ENCODE data around the gene CASZ1.

CASZ1 gene

GRCh38 chr1:10659646-10660540 is 136.6 kb downstream of the CASZ1 start:
- Histone ChIP-seq H3K4me3 (ENCODE audit: low read depth in 1 of 5, low read length in 5 of 5) (no peak overlapping the region), H3K9ac (ENCODE audit: low read length in 5 of 5) (no peak overlapping the region), H3K27ac (ENCODE audit: low read depth, low read length) (no peak overlapping the region), H3K9me3 (ENCODE audit: control insufficient read depth in 5 of 5, low read length in 5 of 5) (no peaks in the 10 kb centered on the region), H3K4me1 (ENCODE audit: control insufficient read depth in 5 of 5, insufficient read depth in 5 of 5, low read length in 5 of 5) (peaks cover 0 to 19% (median 17%) of the 10 kb centered on the region in 5 donors), H3K36me3 (ENCODE audit: control insufficient read depth in 5 of 5, insufficient read depth in 5 of 5, low read length in 5 of 5) (peaks cover 0 to 23% (median 13%) of the 10 kb centered on the region in 5 donors), H3K27me3 (ENCODE audit: control insufficient read depth in 5 of 5, insufficient read depth in 4 of 5, low read length in 5 of 5) (peaks cover 0 to 4% (median 0%) of the 10 kb centered on the region in 5 donors)

- Histone ChIP-seq H3K4me3 (ENCODE audit: low read depth in 1 of 5, low read length in 5 of 5) (no peak overlapping the region), H3K9ac (ENCODE audit: low read length in 5 of 5) (no peak overlapping the region), H3K4me1 (ENCODE audit: control insufficient read depth in 5 of 5, insufficient read depth in 5 of 5, low read length in 5 of 5) (peaks cover 0 to 14% (median 13%) of the 10 kb centered on the region in 5 donors), H3K27ac (ENCODE audit: low read depth, low read length) (no peak overlapping the region), H3K27me3 (ENCODE audit: control insufficient read depth in 5 of 5, insufficient read depth in 4 of 5, low read length in 5 of 5) (peaks cover 0 to 4% (median 0%) of the 10 kb centered on the region in 5 donors), H3K9me3 (ENCODE audit: control insufficient read depth in 5 of 5, low read length in 5 of 5) (no peaks in the 10 kb centered on the region), H3K36me3 (ENCODE audit: control insufficient read depth in 5 of 5, insufficient read depth in 5 of 5, low read length in 5 of 5) (peaks cover 0 to 21% (median 17%) of the 10 kb centered on the region in 5 donors)
Measured at GRCh38 chr1:10659218-10659617, 137.2 kb downstream of the CASZ1 start.

GRCh38 chr1:10658396-10659066 is 137.9 kb downstream of the CASZ1 start:
- Histone ChIP-seq H3K27ac (ENCODE audit: low read depth, low read length) (no peak overlapping the region), H3K4me1 (ENCODE audit: control insufficient read depth in 5 of 5, insufficient read depth in 5 of 5, low read length in 5 of 5) (peaks cover 0 to 7% (median 6%) of the 10 kb centered on the region in 5 donors), H3K36me3 (ENCODE audit: control insufficient read depth in 5 of 5, insufficient read depth in 5 of 5, low read length in 5 of 5) (peaks cover 0 to 28% (median 22%) of the 10 kb centered on the region in 5 donors), H3K9ac (ENCODE audit: low read length in 5 of 5) (no peak overlapping the region), H3K4me3 (ENCODE audit: low read depth in 1 of 5, low read length in 5 of 5) (no peak overlapping the region), H3K9me3 (ENCODE audit: control insufficient read depth in 5 of 5, low read length in 5 of 5) (no peaks in the 10 kb centered on the region), H3K27me3 (ENCODE audit: control insufficient read depth in 5 of 5, insufficient read depth in 4 of 5, low read length in 5 of 5) (peaks cover 0 to 4% (median 0%) of the 10 kb centered on the region in 5 donors)

GRCh38 chr1:10657088-10657847 is 139.2 kb downstream of the CASZ1 start:
- Histone ChIP-seq H3K9ac (ENCODE audit: low read length in 5 of 5) (no peak overlapping the region), H3K9me3 (ENCODE audit: control insufficient read depth in 5 of 5, low read length in 5 of 5) (no peaks in the 10 kb centered on the region), H3K27ac (ENCODE audit: low read depth, low read length) (no peak overlapping the region), H3K4me1 (ENCODE audit: control insufficient read depth in 5 of 5, insufficient read depth in 5 of 5, low read length in 5 of 5) (no peaks in the 10 kb centered on the region), H3K4me3 (ENCODE audit: low read depth in 1 of 5, low read length in 5 of 5) (no peak overlapping the region), H3K36me3 (ENCODE audit: control insufficient read depth in 5 of 5, insufficient read depth in 5 of 5, low read length in 5 of 5) (peaks cover 0 to 33% (median 25%) of the 10 kb centered on the region in 5 donors), H3K27me3 (ENCODE audit: control insufficient read depth in 5 of 5, insufficient read depth in 4 of 5, low read length in 5 of 5) (peaks cover 0 to 4% (median 0%) of the 10 kb centered on the region in 5 donors)

GRCh38 chr1:10656431-10656830 is 140.0 kb downstream of the CASZ1 start:
- Histone ChIP-seq H3K9me3 (ENCODE audit: control insufficient read depth in 5 of 5, low read length in 5 of 5) (no peaks in the 10 kb centered on the region), H3K9ac (ENCODE audit: low read length in 5 of 5) (no peak overlapping the region), H3K4me3 (ENCODE audit: low read depth in 1 of 5, low read length in 5 of 5) (no peak overlapping the region), H3K27ac (ENCODE audit: low read depth, low read length) (no peak overlapping the region), H3K36me3 (ENCODE audit: control insufficient read depth in 5 of 5, insufficient read depth in 5 of 5, low read length in 5 of 5) (peaks cover 0 to 33% (median 25%) of the 10 kb centered on the region in 5 donors), H3K4me1 (ENCODE audit: control insufficient read depth in 5 of 5, insufficient read depth in 5 of 5, low read length in 5 of 5) (peaks cover 0 to 2% (median 1%) of the 10 kb centered on the region in 5 donors), H3K27me3 (ENCODE audit: control insufficient read depth in 5 of 5, insufficient read depth in 4 of 5, low read length in 5 of 5) (peaks cover 0 to 4% (median 0%) of the 10 kb centered on the region in 5 donors)

- no peaks in the 10 kb centered on the region for H3K9me3 ChIP-seq (ENCODE audit: control insufficient read depth in 5 of 5, low read length in 5 of 5)
- H3K27me3 ChIP-seq (ENCODE audit: control insufficient read depth in 5 of 5, insufficient read depth in 4 of 5, low read length in 5 of 5) = peaks cover 0 to 4% (median 0%) of the 10 kb centered on the region in 5 donors
- H3K36me3 ChIP-seq (ENCODE audit: control insufficient read depth in 5 of 5, insufficient read depth in 5 of 5, low read length in 5 of 5) = peaks cover 0 to 30% (median 25%) of the 10 kb centered on the region in 5 donors
- H3K9ac ChIP-seq (ENCODE audit: low read length in 5 of 5) = no peak overlapping the region
- no peak overlapping the region for H3K4me3 ChIP-seq (ENCODE audit: low read depth in 1 of 5, low read length in 5 of 5)
- H3K4me1 ChIP-seq (ENCODE audit: control insufficient read depth in 5 of 5, insufficient read depth in 5 of 5, low read length in 5 of 5) = peaks cover 0 to 4% (median 3%) of the 10 kb centered on the region in 5 donors
- H3K27ac ChIP-seq (ENCODE audit: low read depth, low read length) = no peak overlapping the region
Measured at GRCh38 chr1:10655002-10655401, 141.4 kb downstream of the CASZ1 start.

- H3K27me3 ChIP-seq (ENCODE audit: control insufficient read depth in 5 of 5, insufficient read depth in 4 of 5, low read length in 5 of 5) = peaks cover 0 to 5% (median 0%) of the 10 kb centered on the region in 5 donors
- peaks cover 0 to 4% (median 3%) of the 10 kb centered on the region in 5 donors for H3K4me1 ChIP-seq (ENCODE audit: control insufficient read depth in 5 of 5, insufficient read depth in 5 of 5, low read length in 5 of 5)
- H3K9me3 ChIP-seq (ENCODE audit: control insufficient read depth in 5 of 5, low read length in 5 of 5) = no peaks in the 10 kb centered on the region
- no peak overlapping the region for H3K9ac ChIP-seq (ENCODE audit: low read length in 5 of 5)
- no peak overlapping the region for H3K4me3 ChIP-seq (ENCODE audit: low read depth in 1 of 5, low read length in 5 of 5)
- peaks cover 0 to 20% (median 15%) of the 10 kb centered on the region in 5 donors for H3K36me3 ChIP-seq (ENCODE audit: control insufficient read depth in 5 of 5, insufficient read depth in 5 of 5, low read length in 5 of 5)
- H3K27ac ChIP-seq (ENCODE audit: low read depth, low read length) = no peak overlapping the region
Measured at GRCh38 chr1:10653370-10654125, 142.9 kb downstream of the CASZ1 start.

- Histone ChIP-seq H3K27ac (ENCODE audit: low read depth, low read length) (no peak overlapping the region), H3K9me3 (ENCODE audit: control insufficient read depth in 5 of 5, low read length in 5 of 5) (no peaks in the 10 kb centered on the region), H3K36me3 (ENCODE audit: control insufficient read depth in 5 of 5, insufficient read depth in 5 of 5, low read length in 5 of 5) (peaks cover 0 to 23% (median 15%) of the 10 kb centered on the region in 5 donors), H3K4me3 (ENCODE audit: low read depth in 1 of 5, low read length in 5 of 5) (no peak overlapping the region), H3K4me1 (ENCODE audit: control insufficient read depth in 5 of 5, insufficient read depth in 5 of 5, low read length in 5 of 5) (peaks cover 0 to 4% (median 3%) of the 10 kb centered on the region in 5 donors), H3K27me3 (ENCODE audit: control insufficient read depth in 5 of 5, insufficient read depth in 4 of 5, low read length in 5 of 5) (peaks cover 0 to 5% (median 0%) of the 10 kb centered on the region in 5 donors), H3K9ac (ENCODE audit: low read length in 5 of 5) (no peak overlapping the region)
Measured at GRCh38 chr1:10652626-10653025, 143.8 kb downstream of the CASZ1 start.

GRCh38 chr1:10651793-10652192 is 144.7 kb downstream of the CASZ1 start:
- no peak overlapping the region for H3K4me3 ChIP-seq (ENCODE audit: low read depth in 1 of 5, low read length in 5 of 5)
- peaks cover 0 to 5% (median 0%) of the 10 kb centered on the region in 5 donors for H3K27me3 ChIP-seq (ENCODE audit: control insufficient read depth in 5 of 5, insufficient read depth in 4 of 5, low read length in 5 of 5)
- H3K27ac ChIP-seq (ENCODE audit: low read depth, low read length) = no peak overlapping the region
- H3K4me1 ChIP-seq (ENCODE audit: control insufficient read depth in 5 of 5, insufficient read depth in 5 of 5, low read length in 5 of 5) = peaks cover 0 to 4% (median 3%) of the 10 kb centered on the region in 5 donors
- H3K36me3 ChIP-seq (ENCODE audit: control insufficient read depth in 5 of 5, insufficient read depth in 5 of 5, low read length in 5 of 5) = peaks cover 0 to 26% (median 15%) of the 10 kb centered on the region in 5 donors
- no peaks in the 10 kb centered on the region for H3K9me3 ChIP-seq (ENCODE audit: control insufficient read depth in 5 of 5, low read length in 5 of 5)
- no peak overlapping the region for H3K9ac ChIP-seq (ENCODE audit: low read length in 5 of 5)
